GM19438 (cell line): ENCODE data around the gene TRMO.

Experiments used
- ATAC-seq: cut with Tn5 transposase; IDR thresholded peaks from one replicate; pipeline ENCODE4 v1.9.1; 2021; ENCODE audit warnings: low read depth; ENCODE audit not compliant: unreplicated experiment

TRMO gene

GRCh38 chr9:97864396-97864795, 57.9 kb downstream of the TRMO start:
- no peak for ATAC-seq

GRCh38 chr9:97863314-97863713, 59.0 kb downstream of the TRMO start:
- no peak for ATAC-seq

- ATAC-seq: no peak
Observed at GRCh38 chr9:97861148-97861475, 61.2 kb downstream of the TRMO start.

- ATAC-seq: no peak
Observed at GRCh38 chr9:97860451-97861147, 61.7 kb downstream of the TRMO start.

- no peak for ATAC-seq
Observed at GRCh38 chr9:97859346-97859745, 63.0 kb downstream of the TRMO start.

- ATAC-seq: no peak
Observed at GRCh38 chr9:97858826-97859225, 63.5 kb downstream of the TRMO start.

- no peak for ATAC-seq
Observed at GRCh38 chr9:97858393-97858713, 63.9 kb downstream of the TRMO start.

GRCh38 chr9:97857606-97858392, 64.5 kb downstream of the TRMO start:
- no peak for ATAC-seq

- ATAC-seq: no peak
Observed at GRCh38 chr9:97856857-97857605, 65.3 kb downstream of the TRMO start.

GRCh38 chr9:97855899-97856298, 66.4 kb downstream of the TRMO start:
- ATAC-seq: no peak

- no peak for ATAC-seq
Observed at GRCh38 chr9:97855486-97855875, 66.8 kb downstream of the TRMO start.

GRCh38 chr9:97854696-97855485, 67.4 kb downstream of the TRMO start:
- ATAC-seq: no peak
